Fibroblast of lung (primary cell): ENCODE results near the gene KRT6C. TPM values are rescaled to one million over a fixed set of nuclear protein-coding genes. Genes with fewer than 3 reads are reported as not detected.

Experiments
- DNase-seq, 2 donors: peaks; one replicate each; pipeline versions ENCODE4 v3.0.0 to v3.0.0-alpha.2; 2010; ENCODE audit warnings: low read depth in 2 of 2
- H2AFZ ChIP-seq: 2 replicates; pipeline ENCODE4 v1.5.1; 2012; ENCODE audit warnings: low read length, control low read depth, inconsistent platforms
- H3K27ac ChIP-seq: 2 replicates; pipeline ENCODE4 v1.5.1; 2011; ENCODE audit warnings: low read length, control low read depth; ENCODE audit not compliant: insufficient read depth
- H3K27me3 ChIP-seq: 2 replicates; pipeline ENCODE4 v1.5.1; 2011; ENCODE audit warnings: mild to moderate bottlenecking, low read length; ENCODE audit not compliant: control insufficient read depth, insufficient read depth
- H3K36me3 ChIP-seq: 2 replicates; pipeline ENCODE4 v1.5.1; 2011; ENCODE audit warnings: low read length; ENCODE audit not compliant: control insufficient read depth, insufficient read depth
- H3K4me1 ChIP-seq: 2 replicates; pipeline ENCODE4 v1.5.1; 2011; ENCODE audit warnings: low read length; ENCODE audit not compliant: control insufficient read depth, insufficient read depth; ENCODE audit errors: extremely low read depth
- H3K4me2 ChIP-seq: 2 replicates; pipeline ENCODE4 v1.5.1; 2011; ENCODE audit warnings: low read length, control low read depth; ENCODE audit not compliant: insufficient read depth; ENCODE audit errors: extremely low read depth
- H3K4me3 ChIP-seq, 4 experiments: fragments of 200-600 bp in 1 of 4; sonication (generic) in 1 of 4; replicated peaks in 1 of 4; 2 replicates each; pipeline ENCODE4 v1.5.1; 2011 to 2016; ENCODE audit warnings: low read length in 4 of 4, low read depth in 3 of 4, mild to moderate bottlenecking in 3 of 4, control low read depth in 2 of 4, inconsistent platforms in 1 of 4, mixed read lengths in 1 of 4; ENCODE audit not compliant: insufficient read depth in 1 of 4; ENCODE audit errors: control extremely low read depth in 1 of 4
- H3K79me2 ChIP-seq: 2 replicates; pipeline ENCODE4 v1.5.1; 2012; ENCODE audit warnings: mild to moderate bottlenecking, low read length, inconsistent platforms; ENCODE audit not compliant: control insufficient read depth, insufficient read depth
- H3K9ac ChIP-seq: 2 replicates; pipeline ENCODE4 v1.5.1; 2011; ENCODE audit warnings: mild to moderate bottlenecking, low read length, control low read depth; ENCODE audit not compliant: insufficient read depth
- H3K9me3 ChIP-seq: 2 replicates; pipeline ENCODE4 v1.5.1; 2012; ENCODE audit warnings: low read depth, low read length; ENCODE audit not compliant: control insufficient read depth, insufficient read depth
- H4K20me1 ChIP-seq: 2 replicates; pipeline ENCODE4 v1.5.1; 2011; ENCODE audit warnings: low read length; ENCODE audit not compliant: control insufficient read depth, insufficient read depth; ENCODE audit errors: extremely low read depth
- EZH2 ChIP-seq: IDR thresholded peaks from 2 replicates; pipeline ENCODE4 v1.5.1; 2012; ENCODE audit warnings: low read length, control low read depth, mild to moderate bottlenecking; ENCODE audit errors: missing control alignments
- polyA minus RNA-seq: library from RNA; depleted of rRNA, polyadenylated mRNA; stranded (reverse); fragments of >200 nt; gene quantifications from 2 replicates; pipeline ENCODE4 v1.2.3, GENCODE V29; 2011; ENCODE audit warnings: low replicate concordance
- polyA plus RNA-seq, 2 donors: library from polyadenylated mRNA; depleted of rRNA in 1 of 2; stranded (reverse) in 1 of 2; unstranded in 1 of 2; fragments of >200 nt; gene quantifications; 2 replicates each; pipeline ENCODE4 v1.2.1, GENCODE V29; 2011 to 2012; ENCODE audit warnings: missing spikeins in 1 of 2
- total RNA-seq: library from RNA; depleted of rRNA; stranded (reverse); fragments of >200 nt; gene quantifications from 2 replicates; pipeline ENCODE4 v1.2.1, GENCODE V29; 2014
- TF ChIP-seq, protein P1 (sequence below), 2 donors: IDR thresholded peaks in 1 of 2; conservative IDR thresholded peaks in 1 of 2; 1 replicate in 1 of 2; 2 replicates in 1 of 2; pipeline ENCODE4 v1.5.1; 2011 to 2012; ENCODE audit warnings: low read length in 2 of 2, control low read depth in 1 of 2, inconsistent platforms in 1 of 2, low read depth in 1 of 2, mild to moderate bottlenecking in 1 of 2

KRT6C gene
- total RNA-seq (not detected in 2 replicates), polyA plus RNA-seq (not detected in 2 replicates), polyA minus RNA-seq (not detected in 2 replicates)
- not detected in 2 replicates for polyA plus RNA-seq (2012)

- Histone ChIP-seq H3K4me2 (no peak within 1 kb of the TSS), H3K36me3 (no peaks in the 10 kb centered on the region), H4K20me1 (no peaks in the 10 kb centered on the region), H3K79me2 (no peaks in the 10 kb centered on the region), H2AFZ (no peak within 1 kb of the TSS), H3K27me3 (no peaks in the 10 kb centered on the region), H3K9ac (no peak within 1 kb of the TSS), H3K27ac (no peak within 1 kb of the TSS), H3K9me3 (no peaks in the 10 kb centered on the region), H3K4me3 (no peak within 1 kb of the TSS), H3K4me1 (no peaks in the 10 kb centered on the region)
- TF ChIP-seq, protein P1, sequence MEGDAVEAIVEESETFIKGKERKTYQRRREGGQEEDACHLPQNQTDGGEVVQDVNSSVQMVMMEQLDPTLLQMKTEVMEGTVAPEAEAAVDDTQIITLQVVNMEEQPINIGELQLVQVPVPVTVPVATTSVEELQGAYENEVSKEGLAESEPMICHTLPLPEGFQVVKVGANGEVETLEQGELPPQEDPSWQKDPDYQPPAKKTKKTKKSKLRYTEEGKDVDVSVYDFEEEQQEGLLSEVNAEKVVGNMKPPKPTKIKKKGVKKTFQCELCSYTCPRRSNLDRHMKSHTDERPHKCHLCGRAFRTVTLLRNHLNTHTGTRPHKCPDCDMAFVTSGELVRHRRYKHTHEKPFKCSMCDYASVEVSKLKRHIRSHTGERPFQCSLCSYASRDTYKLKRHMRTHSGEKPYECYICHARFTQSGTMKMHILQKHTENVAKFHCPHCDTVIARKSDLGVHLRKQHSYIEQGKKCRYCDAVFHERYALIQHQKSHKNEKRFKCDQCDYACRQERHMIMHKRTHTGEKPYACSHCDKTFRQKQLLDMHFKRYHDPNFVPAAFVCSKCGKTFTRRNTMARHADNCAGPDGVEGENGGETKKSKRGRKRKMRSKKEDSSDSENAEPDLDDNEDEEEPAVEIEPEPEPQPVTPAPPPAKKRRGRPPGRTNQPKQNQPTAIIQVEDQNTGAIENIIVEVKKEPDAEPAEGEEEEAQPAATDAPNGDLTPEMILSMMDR (conservative IDR thresholded peaks at IDR 0.05 in 1 of 2, IDR thresholded peaks at IDR 0.05 in 1 of 2; ENCODE audit: low read depth in 1 of 2, low read length in 2 of 2), result no peak
- TF ChIP-seq EZH2, result no peak
- DNase-seq, result no peak
These were observed at the start of gene KRT6C for GRCh38 chr12:52473768-52474167. KRT6C (minus strand) TSS chr12:52473805; CDS start chr12:52473737, 68 bp downstream.

DNA sequence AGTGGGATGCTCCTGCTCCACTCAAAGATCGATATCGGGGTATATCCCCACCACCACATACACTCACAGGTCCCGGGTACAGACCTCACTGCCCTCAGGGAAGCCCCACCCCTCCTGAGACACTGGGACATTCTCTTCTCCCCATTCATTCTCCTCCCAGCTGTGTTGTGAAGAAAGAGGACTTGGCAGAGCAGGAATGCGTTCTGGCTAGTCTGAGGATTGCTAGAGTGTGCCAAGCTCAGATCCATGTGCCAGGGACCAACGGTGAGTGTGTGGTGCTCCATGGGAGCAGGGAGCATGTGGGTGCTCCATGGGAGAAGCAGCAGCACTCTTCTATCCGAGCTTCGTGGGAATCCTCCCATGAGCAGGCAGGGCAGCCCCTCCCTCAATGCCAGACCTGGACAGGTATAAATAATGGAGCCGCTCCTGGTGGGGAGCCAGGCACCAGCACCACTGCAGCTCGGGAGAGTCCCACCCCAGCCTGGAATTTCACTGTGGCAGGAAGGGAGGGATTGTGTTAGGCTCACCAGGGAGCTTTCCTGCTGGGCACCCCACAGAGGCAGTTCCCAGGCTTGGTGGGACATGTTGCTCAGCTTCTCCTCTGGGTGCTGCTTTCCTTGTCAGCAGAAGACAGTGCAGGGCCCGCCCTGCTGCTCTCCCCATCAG lies 48.9 kb upstream of the KRT6C start:
- Histone ChIP-seq H3K9ac (no peak overlapping the region), H2AFZ (no peak overlapping the region), H3K4me3 (no peak overlapping the region), H3K79me2 (no peaks in the 10 kb centered on the region), H3K36me3 (no peaks in the 10 kb centered on the region), H4K20me1 (no peaks in the 10 kb centered on the region), H3K4me2 (no peak overlapping the region), H3K27me3 (no peaks in the 10 kb centered on the region), H3K27ac (no peak overlapping the region), H3K9me3 (no peaks in the 10 kb centered on the region), H3K4me1 (no peaks in the 10 kb centered on the region)
- DNase-seq, result peak in 1 of 2 donors; percentile 42
- TF ChIP-seq, protein P1 (conservative IDR thresholded peaks at IDR 0.05 in 1 of 2, IDR thresholded peaks at IDR 0.05 in 1 of 2; ENCODE audit: low read depth in 1 of 2, low read length in 2 of 2), result no peak
- no peak for TF ChIP-seq EZH2

- DNase-seq, result peak in 1 of 2 donors; percentile 50
- Histone ChIP-seq H3K36me3 (no peaks in the 10 kb centered on the region), H3K4me1 (no peaks in the 10 kb centered on the region), H3K9ac (no peak overlapping the region), H4K20me1 (no peaks in the 10 kb centered on the region), H3K27ac (no peak overlapping the region), H3K4me3 (no peak overlapping the region), H2AFZ (no peak overlapping the region), H3K79me2 (no peaks in the 10 kb centered on the region), H3K9me3 (no peaks in the 10 kb centered on the region), H3K4me2 (no peak overlapping the region), H3K27me3 (no peaks in the 10 kb centered on the region)
- TF ChIP-seq, protein P1 (conservative IDR thresholded peaks at IDR 0.05 in 1 of 2, IDR thresholded peaks at IDR 0.05 in 1 of 2; ENCODE audit: low read depth in 1 of 2, low read length in 2 of 2), result no peak
- TF ChIP-seq EZH2, result no peak
These were observed 48.1 kb upstream of the KRT6C start for GRCh38 chr12:52521568-52522266.
